HEK293T (cell line): ENCODE measurements around the gene PCK1.

ENCODE experiments used
- CTCF ChIA-PET: fragments of 350-600 bp; formaldehyde crosslinking; extraction: SDS; loops from one replicate; lab custom pipeline; 2021; ENCODE audit warnings: antibody characterized with exemption, inconsistent platforms; lab: Yijun Ruan, JAX
- POLR2A ChIA-PET: fragments of 350-600 bp; formaldehyde crosslinking; extraction: SDS; loops from one replicate; lab custom pipeline; 2020; ENCODE audit warnings: antibody characterized with exemption, inconsistent platforms; lab: Yijun Ruan, JAX
- DNase-seq: peaks from one replicate; pipeline ENCODE4 v3.0.0; 2012; ENCODE audit warnings: mixed read lengths; ENCODE audit errors: extremely low spot score
- ARNT ChIP-seq: fragments of 450-650 bp; IDR thresholded peaks from 2 replicates; pipeline ENCODE4 v1.6.1; 2017; ENCODE audit warnings: mild to moderate bottlenecking
- BHLHE40 ChIP-seq: fragments of 450-650 bp; IDR thresholded peaks from 2 replicates; pipeline ENCODE4 v1.6.1; 2016; ENCODE audit warnings: mild to moderate bottlenecking, moderate library complexity, borderline replicate concordance
- CTBP1 ChIP-seq: fragments of 450-650 bp; IDR thresholded peaks from 2 replicates; pipeline ENCODE4 v1.6.1; 2016; ENCODE audit warnings: borderline replicate concordance
- ELF4 ChIP-seq: fragments of 450-650 bp; IDR thresholded peaks from 2 replicates; pipeline ENCODE4 v1.6.1; 2017; ENCODE audit warnings: antibody characterized with exemption
- FOXA1 ChIP-seq: fragments of 450-650 bp; IDR thresholded peaks from 2 replicates; pipeline ENCODE4 v1.6.1; 2016; ENCODE audit warnings: mild to moderate bottlenecking
- FOXK2 ChIP-seq: fragments of 450-650 bp; IDR thresholded peaks from 2 replicates; pipeline ENCODE4 v1.6.1; 2016; ENCODE audit warnings: mild to moderate bottlenecking
- FOXM1 ChIP-seq: fragments of 450-650 bp; IDR thresholded peaks from 2 replicates; pipeline ENCODE4 v1.6.1; 2017; ENCODE audit warnings: mild to moderate bottlenecking, borderline replicate concordance
- HDGF ChIP-seq: fragments of 450-650 bp; IDR thresholded peaks from 2 replicates; pipeline ENCODE4 v1.6.1; 2017; ENCODE audit warnings: antibody characterized with exemption, borderline replicate concordance
- L3MBTL2 ChIP-seq: fragments of 450-650 bp; conservative IDR thresholded peaks from 2 replicates; pipeline ENCODE4 v1.6.1; 2016; ENCODE audit warnings: mild to moderate bottlenecking
- LEF1 ChIP-seq: fragments of 450-650 bp; IDR thresholded peaks from 2 replicates; pipeline ENCODE4 v1.6.1; 2017; ENCODE audit warnings: mild to moderate bottlenecking, borderline replicate concordance
- NFRKB ChIP-seq: fragments of 450-650 bp; IDR thresholded peaks from 2 replicates; pipeline ENCODE4 v1.6.1; 2016; ENCODE audit warnings: mild to moderate bottlenecking, moderate library complexity
- SP1 ChIP-seq: fragments of 450-650 bp; IDR thresholded peaks from 2 replicates; pipeline ENCODE4 v1.6.1; 2017
- SUZ12 ChIP-seq: fragments of 450-650 bp; IDR thresholded peaks from 2 replicates; pipeline ENCODE4 v1.6.1; 2016; ENCODE audit warnings: mild to moderate bottlenecking
- TARDBP ChIP-seq: fragments of 450-650 bp; IDR thresholded peaks from 2 replicates; pipeline ENCODE4 v1.6.1; 2016
- ZNF384 ChIP-seq: fragments of 450-650 bp; IDR thresholded peaks from 2 replicates; pipeline ENCODE4 v1.6.1; 2016
- TF ChIP-seq, protein P1 (sequence below): fragments of 450-650 bp; IDR thresholded peaks from 2 replicates; pipeline ENCODE4 v1.6.1; 2016

The PCK1 gene

DNA sequence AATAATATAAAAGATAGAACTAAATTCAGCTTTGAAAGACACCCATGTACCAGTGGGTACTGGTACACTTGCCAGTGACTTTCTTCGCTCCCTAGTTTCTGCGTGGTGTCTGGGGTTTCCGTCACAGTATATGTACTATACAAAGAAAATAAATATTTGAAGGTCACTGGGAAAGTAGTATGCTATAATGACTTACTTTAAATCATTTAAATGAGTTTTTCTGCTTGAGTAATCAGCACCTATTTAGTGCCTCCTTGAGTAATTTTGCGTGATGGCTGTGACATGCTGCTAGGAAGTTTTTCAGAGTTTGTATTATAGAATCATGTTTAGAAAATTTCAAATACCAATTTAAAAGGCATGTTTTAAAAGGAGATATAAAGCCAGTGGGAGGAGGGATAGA lies 32.8 kb upstream of the PCK1 start:
- ChIA-PET POLR2A (no interaction called here), CTCF (interaction anchor here (1.0 to 1.3 kb wide), 3 partner anchors 10 to 45 kb away, joined by 3 to 4 read pairs (median 3); no protein-coding TSS in a partner anchor)
- DNase-seq = no peak
- TF ChIP-seq, protein P1, sequence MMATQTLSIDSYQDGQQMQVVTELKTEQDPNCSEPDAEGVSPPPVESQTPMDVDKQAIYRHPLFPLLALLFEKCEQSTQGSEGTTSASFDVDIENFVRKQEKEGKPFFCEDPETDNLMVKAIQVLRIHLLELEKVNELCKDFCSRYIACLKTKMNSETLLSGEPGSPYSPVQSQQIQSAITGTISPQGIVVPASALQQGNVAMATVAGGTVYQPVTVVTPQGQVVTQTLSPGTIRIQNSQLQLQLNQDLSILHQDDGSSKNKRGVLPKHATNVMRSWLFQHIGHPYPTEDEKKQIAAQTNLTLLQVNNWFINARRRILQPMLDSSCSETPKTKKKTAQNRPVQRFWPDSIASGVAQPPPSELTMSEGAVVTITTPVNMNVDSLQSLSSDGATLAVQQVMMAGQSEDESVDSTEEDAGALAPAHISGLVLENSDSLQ = 0 out of 2 replicates have a peak, but pooled peaks have one; percentile 27
- TF ChIP-seq LEF1 (no peak), FOXK2 (no peak), SP1 (no peak), FOXM1 (no peak)

DNA sequence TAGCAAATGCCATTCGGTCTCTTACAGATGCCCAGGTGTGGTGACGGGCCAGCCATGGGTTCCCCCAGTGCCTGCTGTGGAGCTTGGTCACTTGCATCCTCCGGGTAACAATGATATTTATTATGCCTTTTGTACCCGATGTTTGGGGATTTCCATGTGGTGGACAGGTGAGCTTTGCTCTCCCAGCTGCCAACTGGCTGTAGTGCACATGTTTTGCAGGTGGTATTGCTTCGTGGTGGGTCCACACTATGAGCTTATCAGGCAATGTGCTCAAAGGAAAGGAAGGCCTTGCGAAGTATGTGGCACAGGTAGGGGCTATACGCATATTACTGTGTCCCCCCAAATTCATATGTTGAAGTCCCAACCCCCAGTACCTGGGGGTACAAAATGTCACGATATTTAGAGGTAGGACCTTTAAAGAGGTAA lies 31.7 kb upstream of the PCK1 start:
- TF ChIP-seq FOXA1 (no peak), TARDBP (no peak), SP1 (no peak), LEF1 (no peak), ZNF384 (no peak), L3MBTL2 (no peak), ELF4 (no peak), CTBP1 (no peak), SUZ12 (no peak), FOXK2 (no peak), HDGF (no peak), NFRKB (no peak), FOXM1 (no peak)
- TF ChIP-seq, protein P1 = no peak
- no peak for DNase-seq
- POLR2A ChIA-PET = no interaction called here
- CTCF ChIA-PET = interaction anchor here (0.7 kb wide), 1 partner anchor 24 kb away, joined by 3 read pairs; no protein-coding TSS in a partner anchor

DNA sequence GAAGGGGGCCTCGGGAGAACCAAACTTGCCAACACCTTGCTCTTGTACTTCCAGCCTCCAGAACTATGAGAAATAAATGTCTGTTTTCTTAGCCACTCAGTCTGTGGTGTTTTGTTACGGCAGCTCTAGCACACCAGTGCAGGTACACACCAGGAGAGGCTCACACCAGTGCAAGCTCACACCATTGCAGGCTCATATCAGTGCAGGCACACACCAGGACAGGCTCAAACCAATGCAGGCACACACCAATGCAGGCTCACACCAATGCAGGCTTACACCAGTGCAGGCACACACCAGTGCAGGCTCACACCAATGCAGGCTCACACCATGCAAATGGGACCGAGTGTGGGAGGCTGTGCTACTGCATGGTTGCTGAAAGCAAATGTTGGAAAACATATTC lies 31.1 kb upstream of the PCK1 start:
- ChIA-PET POLR2A (interaction anchor here (0.9 kb wide), 2 partner anchors 50 to 53 kb away, joined by 3 to 7 read pairs; no protein-coding TSS in a partner anchor), CTCF (no interaction called here)
- no peak for TF ChIP-seq SUZ12
- TF ChIP-seq SP1 = no peak
- TF ChIP-seq FOXK2 = no peak
- TF ChIP-seq FOXM1 = no peak
- TF ChIP-seq CTBP1 = no peak
- DNase-seq = no peak

DNA sequence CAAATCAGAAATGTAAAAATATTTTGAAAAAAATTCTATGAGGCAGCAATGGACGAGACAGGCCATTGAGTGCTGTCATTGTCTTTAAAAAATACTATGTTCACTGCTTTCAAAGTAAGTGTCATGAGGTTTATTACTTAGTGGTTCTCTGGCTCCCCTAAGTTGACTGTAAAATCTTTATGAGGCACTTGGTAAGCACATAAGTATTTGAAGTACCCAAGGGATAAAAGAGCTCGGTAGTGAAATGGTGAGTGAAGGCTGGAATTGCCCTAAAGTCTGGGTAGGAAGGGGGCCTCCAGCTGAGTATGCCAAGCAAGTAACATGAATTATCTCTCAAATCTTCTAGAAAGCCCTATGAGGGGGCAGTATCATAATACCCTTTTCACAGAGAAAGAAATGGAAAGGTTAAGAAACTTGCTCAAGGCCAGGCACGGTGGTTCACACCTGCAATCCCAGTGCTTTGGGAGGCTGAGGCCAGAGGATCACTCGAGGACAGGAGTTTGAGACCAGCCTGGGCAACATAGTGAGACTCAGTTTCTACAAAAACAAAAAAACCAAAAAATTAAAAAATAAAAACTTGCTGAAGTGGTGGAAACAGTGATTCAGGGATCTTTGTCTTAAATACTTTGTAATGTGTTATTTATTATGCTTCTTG lies 30.5 kb upstream of the PCK1 start:
- POLR2A ChIA-PET = interaction anchor here (0.9 kb wide), 2 partner anchors 50 to 52 kb away, joined by 3 to 7 read pairs; no protein-coding TSS in a partner anchor
- CTCF ChIA-PET = no interaction called here
- TF ChIP-seq ZNF384 = no peak
- peak; percentile 22; the same call in 1 of the 2 replicates for TF ChIP-seq L3MBTL2
- peak; percentile 83 for TF ChIP-seq CTBP1
- TF ChIP-seq FOXA1 = no peak
- TF ChIP-seq, protein P1 = peak; percentile 93
- TF ChIP-seq ELF4 = no peak
- peak; percentile 23 for DNase-seq

DNA sequence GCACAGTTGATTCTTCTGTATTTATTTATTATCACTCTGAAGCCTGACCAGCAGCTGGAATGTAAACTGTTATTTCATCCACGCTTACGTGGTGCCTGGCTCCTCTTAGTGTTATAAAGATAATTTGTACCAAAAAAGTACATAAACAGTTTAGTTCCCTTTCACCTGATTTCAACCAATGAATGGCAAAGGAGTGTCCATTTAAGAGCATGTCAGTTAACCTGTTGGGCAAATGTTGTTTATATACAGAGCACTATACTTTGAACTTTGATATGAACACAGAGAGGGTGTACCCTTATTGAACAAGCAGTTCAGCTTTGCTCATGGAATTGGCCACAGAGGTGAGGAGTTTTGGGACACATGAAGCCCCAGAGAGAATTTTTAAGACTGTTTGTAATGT lies 28.8 kb upstream of the PCK1 start:
- DNase-seq = no peak
- ChIA-PET POLR2A (no interaction called here), CTCF (no interaction called here)
- TF ChIP-seq NFRKB = no peak
- TF ChIP-seq HDGF = no peak
- no peak for TF ChIP-seq FOXK2
- no peak for TF ChIP-seq CTBP1
- no peak for TF ChIP-seq ELF4
- TF ChIP-seq ZNF384 = no peak
- TF ChIP-seq TARDBP = no peak
- TF ChIP-seq, protein P1 = no peak
- TF ChIP-seq L3MBTL2 = no peak
- no peak for TF ChIP-seq SUZ12
- no peak for TF ChIP-seq SP1

DNA sequence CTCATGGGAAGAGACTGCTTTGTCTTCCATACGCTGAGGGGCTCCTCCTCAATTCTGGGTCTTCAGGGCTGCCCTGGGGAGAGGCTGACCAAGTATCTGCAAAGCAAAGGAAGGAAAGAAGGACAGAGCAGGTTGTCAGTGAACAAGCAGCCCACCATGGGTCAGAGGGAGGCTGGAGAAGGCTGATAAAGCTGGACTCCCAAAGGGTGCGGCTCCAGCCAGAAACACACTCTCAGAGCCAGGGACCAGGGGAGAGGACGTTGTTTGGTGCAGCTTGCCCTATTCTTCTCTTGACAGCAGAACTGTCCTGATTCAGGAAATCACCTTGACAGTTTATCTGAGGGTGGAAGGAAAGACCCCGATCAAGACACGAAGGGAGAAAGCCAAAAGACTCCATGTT lies 25.6 kb upstream of the PCK1 start:
- POLR2A ChIA-PET = no interaction called here
- CTCF ChIA-PET = no interaction called here
- TF ChIP-seq FOXK2 (no peak), ARNT (no peak), HDGF (no peak), ZNF384 (no peak), LEF1 (no peak), ELF4 (no peak), BHLHE40 (no peak), FOXA1 (no peak), TARDBP (no peak), CTBP1 (no peak), NFRKB (no peak), FOXM1 (no peak), SP1 (no peak), SUZ12 (no peak), L3MBTL2 (no peak)
- TF ChIP-seq, protein P1 = no peak
- DNase-seq = no peak
